HG02571 (cell line): ENCODE results near the gene RBFOX1.

Experiments used
- ATAC-seq: cut with Tn5 transposase; IDR thresholded peaks from one replicate; pipeline ENCODE4 v1.9.1; 2021; ENCODE audit warnings: mild to moderate bottlenecking, moderate library complexity; ENCODE audit not compliant: unreplicated experiment

RBFOX1 gene

DNA sequence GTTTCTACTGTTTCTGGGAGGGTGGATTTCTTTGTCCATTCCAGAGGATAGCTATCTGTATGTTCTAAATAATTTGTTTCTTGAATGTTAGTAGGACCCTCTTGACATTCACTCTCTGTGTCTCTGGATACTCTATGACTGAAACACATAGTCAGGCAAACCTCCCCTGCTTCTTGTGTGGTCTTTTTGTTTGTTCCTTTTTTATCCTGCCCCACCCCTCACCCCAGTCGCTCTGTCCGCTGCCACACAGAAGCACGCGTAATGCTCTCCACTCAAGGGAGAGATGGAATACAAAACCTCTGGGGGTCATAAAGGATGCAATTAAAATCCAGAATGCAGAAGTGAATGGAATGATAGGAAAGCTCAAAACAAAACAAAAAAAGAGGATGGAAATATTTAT lies 253.1 kb downstream of the RBFOX1 start:
- ATAC-seq = no peak

DNA sequence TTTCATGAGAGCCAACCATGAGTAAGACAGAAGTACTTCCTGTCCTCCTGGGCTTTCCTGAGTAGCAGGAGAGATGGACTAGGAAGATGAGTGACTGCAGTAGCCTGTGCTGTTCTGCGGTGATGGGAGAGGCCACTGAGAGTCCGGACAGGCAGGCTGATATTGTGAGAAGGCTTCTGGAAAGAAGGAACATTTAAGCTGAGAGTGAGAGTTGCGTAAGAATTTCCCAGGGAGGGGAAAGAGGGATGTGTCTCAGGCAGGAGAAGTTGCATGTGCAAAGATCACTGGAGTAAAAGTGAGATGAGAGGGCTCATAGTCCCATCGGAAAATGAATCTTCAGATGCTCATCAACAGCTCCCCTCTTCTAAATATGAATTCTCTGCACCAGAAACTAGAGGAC lies 258.3 kb downstream of the RBFOX1 start:
- ATAC-seq = no peak

DNA sequence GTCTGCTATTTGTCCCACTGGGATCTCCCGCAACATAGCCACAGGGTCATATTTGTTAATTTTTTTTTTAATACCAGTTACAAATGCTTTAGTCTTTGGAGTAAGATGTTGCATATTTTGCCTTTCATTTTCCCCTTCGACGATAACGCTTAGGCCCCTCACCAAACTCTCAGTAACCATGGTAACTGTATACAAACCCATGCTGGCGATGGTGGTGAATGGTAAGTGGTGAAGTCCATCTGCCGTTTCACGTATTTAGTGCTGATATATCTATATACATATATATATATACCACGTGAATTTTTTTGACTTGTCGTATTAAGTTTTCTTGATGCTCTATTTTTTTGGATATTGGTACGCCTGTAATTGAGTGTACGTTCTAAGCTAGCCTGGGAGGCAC lies 263.7 kb downstream of the RBFOX1 start:
- no peak for ATAC-seq

- ATAC-seq = no peak
These were observed 265.0 kb downstream of the RBFOX1 start for GRCh38 chr16:7597677-7598076.

DNA sequence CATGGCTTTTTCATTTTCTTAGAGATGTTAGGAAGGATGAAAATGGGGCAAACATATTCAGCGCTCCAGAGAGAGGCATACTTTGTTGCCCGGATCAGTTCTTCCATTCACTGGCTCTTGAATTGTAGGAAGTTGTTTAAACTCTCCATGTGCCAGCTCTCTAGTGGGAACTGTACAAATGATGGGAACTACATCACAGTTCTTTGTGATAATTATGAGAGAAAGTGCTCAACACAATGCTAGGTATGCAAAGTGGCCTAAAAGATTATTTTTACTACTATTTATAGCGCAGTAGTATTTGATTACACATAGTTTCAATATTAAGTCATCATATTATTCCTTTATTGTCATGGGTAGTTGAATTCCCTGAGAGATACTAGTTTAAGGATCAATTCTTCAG lies 268.5 kb downstream of the RBFOX1 start:
- ATAC-seq = no peak

DNA sequence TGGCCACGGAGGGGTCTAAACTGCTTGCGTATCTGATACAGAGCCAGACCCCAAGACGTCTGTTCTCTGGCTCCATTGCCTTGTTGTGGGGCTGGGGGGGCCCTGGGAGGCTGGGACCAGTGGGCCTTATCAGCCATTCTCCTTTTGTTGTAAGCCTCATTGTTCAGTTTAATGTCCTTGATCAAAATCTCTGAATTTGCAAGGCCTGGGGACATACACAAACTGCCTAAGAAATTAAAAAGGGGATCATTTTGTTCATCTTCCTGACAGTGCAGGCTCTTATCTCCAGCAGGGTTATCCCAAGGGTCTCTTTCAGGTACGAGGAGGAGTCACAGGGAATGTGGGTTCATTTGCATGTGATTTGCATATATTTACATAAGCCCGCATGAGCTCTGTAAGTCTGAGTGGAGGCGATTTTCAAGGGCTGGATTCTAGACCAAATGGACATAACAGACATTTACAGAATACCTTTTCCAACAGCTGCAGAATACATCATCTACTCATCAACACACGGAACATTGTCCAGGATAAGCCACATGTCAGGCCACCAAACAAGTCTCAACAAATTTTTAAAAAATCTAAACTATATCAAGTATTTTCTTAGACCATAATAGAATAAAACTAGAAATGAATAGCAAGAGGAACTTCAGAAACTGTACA lies 269.8 kb downstream of the RBFOX1 start:
- ATAC-seq = no peak

GRCh38 chr16:7605812-7606211 lies 273.2 kb downstream of the RBFOX1 start:
- ATAC-seq = no peak

GRCh38 chr16:7612671-7613070 lies 280.0 kb downstream of the RBFOX1 start:
- ATAC-seq = no peak

- no peak for ATAC-seq
These were observed 280.9 kb downstream of the RBFOX1 start for GRCh38 chr16:7613518-7613917.

DNA sequence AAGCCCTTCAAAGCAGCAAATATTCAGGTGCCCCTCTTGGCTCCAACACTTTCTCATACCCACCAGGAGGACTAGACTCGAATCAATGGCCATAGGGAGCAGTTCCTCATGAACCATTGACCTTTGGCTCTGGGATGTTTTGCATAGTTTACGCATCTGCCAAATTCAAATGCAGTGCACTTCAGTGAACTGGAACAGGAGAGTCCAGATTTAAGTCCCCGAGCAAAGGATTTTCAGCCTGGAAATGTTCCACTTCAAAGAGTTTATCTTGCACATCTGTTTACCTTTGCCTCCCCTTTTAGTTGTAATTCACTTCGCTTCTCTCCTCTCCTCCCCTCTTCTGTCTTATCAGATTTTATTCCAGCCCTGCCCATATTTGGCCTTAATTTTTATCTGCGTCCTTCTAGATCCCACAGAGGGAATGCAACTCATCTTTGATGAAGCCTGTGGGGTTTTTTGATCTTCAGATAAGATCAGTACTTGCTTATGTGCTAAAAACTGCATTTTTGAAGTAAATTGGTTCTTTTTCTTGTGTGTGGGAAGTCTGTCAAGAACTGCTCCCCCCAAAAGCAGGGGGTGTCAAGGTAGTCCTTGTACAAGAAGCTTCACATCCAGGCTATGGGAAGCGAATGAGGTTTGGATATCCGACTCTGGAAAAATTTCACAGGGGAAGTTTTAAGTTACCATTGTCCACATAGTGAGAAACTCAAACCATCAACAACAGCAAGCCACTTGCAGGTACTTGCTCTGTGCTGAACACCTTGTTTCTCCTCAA lies 281.6 kb downstream of the RBFOX1 start:
- ATAC-seq = no peak

DNA sequence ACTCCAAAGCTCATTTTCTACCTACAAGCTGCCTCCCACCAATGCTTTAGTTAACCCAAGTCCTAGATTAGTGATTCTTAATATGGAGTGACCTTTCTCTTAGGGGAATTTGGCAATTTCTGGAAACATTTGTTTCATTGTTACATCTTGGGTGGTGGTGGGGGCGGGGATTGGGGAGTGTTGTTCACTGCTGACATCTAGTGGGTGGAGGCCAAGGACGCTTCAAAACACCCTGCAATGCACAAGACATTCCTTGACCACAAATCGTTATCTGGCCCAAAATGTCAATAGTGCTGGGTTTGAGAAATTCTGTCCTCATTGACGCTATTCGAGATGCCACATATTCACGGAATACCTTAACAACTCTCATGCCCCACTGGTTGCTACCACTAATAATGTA lies 282.9 kb downstream of the RBFOX1 start:
- ATAC-seq = no peak

DNA sequence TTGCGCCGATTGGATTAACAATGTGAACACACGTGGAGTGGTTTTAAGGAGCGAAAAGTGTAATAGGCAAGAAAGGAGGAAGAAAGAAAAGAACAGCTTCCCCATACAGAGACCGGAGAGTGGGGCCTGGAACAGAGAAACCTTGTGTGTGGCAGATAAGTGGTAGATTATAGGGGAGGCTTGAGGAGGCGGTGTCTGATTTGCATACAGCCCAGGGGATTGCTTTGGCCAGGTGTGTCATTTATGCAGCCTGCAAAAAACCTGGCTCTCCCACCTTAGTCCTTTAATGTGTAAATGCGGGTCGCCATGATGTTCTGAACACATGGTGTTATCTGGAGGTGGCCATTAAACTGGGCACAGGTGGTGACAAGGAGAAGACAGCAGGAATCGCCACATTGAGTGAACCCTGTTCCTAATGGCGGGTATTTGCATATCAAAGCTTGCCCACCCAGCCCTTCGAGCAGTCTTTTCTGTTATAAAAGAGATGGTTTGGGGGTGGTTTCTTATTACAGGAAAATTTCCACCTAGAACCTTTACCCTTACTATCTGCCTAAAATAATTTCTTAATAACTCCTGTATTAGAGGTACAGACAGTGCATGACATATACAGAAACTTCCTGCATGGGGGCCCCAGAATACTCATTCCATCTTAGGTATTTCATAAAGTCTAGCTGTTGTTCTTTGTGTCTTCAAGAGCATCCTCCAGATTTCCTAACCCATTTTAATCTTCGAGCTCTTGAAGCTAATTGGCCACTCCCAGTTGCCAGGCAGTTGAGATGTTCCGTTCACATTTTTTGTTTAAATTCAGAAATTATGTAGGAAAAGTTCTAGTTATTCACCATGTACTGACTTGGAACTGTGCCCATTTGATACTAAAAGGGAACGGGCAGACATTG lies 292.5 kb downstream of the RBFOX1 start:
- no peak for ATAC-seq

DNA sequence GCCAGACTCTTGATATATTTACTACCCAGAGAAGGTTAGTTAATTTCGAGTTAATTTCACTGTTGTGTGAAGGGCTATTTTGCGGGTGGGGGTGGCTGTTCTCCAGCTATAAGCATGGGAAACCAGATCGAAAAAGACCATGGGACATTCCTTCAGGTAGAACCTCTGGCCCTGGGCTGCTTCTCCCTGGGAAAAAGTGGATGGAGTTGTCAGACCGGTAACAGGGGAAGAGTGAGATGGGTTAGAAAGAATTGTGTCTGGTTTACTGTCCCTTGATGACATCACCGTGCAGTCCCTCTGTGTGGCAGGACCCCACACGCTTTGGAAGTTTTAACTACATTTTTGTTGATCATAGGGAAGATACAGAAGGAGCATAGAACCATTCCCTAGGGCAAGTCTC lies 296.3 kb downstream of the RBFOX1 start:
- ATAC-seq = no peak

- no peak for ATAC-seq
These were observed 296.9 kb downstream of the RBFOX1 start for GRCh38 chr16:7629571-7629970.

DNA sequence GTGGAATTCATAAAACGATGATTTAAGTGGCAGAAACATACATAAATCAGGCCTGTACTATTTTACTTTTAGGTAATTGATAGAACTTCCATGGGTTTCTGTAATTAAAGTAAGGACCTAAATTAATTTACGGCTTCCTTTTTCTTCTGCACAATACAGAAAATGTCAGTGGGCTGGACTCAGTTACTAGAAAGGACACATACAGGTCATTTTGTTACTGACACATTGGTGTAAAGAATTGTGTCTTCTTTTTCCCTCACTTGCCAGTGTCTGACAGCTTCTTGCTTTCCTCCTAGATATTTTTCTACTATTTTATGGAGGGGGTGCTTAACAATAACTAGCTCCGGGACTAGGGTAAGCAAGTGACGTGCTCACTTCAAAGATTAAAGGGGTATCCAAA lies 304.8 kb downstream of the RBFOX1 start:
- ATAC-seq = no peak

- no peak for ATAC-seq
These were observed 305.7 kb downstream of the RBFOX1 start for GRCh38 chr16:7638306-7638705.

DNA sequence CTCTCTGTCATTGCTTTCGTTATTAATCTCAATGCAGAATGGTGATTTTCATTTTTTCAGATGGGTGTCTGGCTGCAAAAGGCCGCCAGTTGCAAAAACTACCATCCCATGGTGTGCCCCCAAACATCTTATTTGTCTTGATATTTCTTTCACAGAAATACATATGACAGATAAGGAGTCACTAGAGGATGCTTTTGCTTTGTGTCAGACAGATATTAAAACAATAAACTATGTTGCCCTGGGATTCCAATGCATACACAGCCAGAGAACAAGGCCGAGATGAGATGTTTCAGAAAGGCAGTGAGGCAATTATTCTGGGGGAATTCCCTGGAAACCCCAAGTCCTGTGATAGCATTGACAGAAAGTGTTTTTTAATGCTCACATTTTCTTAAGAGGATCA lies 307.7 kb downstream of the RBFOX1 start:
- no peak for ATAC-seq

- no peak for ATAC-seq
These were observed 311.5 kb downstream of the RBFOX1 start for GRCh38 chr16:7644176-7644575.

DNA sequence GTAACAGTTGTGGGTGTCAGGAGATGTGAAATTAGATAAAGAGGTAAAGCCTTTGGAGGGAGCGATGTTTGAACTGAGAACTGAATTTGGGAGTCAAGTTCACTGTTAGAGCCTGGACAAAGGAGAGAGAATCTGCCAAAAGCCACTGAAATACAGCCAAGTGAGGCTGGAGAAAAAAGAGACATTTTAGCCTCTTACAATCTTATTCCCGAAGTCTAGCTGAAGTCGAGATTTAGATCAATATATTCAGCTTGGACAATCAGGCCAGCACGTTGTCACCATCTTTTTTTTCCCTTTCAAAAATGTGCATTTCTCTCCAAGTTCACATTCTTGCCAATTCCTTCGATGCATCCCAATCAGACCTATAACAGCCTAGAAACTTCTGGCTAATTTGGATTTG lies 312.2 kb downstream of the RBFOX1 start:
- no peak for ATAC-seq

- no peak for ATAC-seq
These were observed 314.3 kb downstream of the RBFOX1 start for GRCh38 chr16:7646821-7647500.

GRCh38 chr16:7650431-7650830 lies 317.8 kb downstream of the RBFOX1 start:
- ATAC-seq = no peak
